Lower leg skin (tissue), 4 donors: ENCODE results near the gene SMPDL3B. TPM values are rescaled to one million over a fixed set of nuclear protein-coding genes. Genes with fewer than 3 reads are reported as not detected.
"Not testable (repeated sequence)": the region's sequence is repeated elsewhere in the genome, so short reads cannot be mapped to it uniquely, and the experiment has no call there.

ENCODE experiments used
- DNase-seq, 2 donors: peaks; one replicate each; pipeline ENCODE4 v3.0.0-alpha.2; 2019; ENCODE audit warnings: low spot score in 2 of 2
- H3K4me3 ChIP-seq: fragments of 200-600 bp; sonication (generic); 2 replicates; pipeline ENCODE4 v1.5.1; 2017; ENCODE audit warnings: mild to moderate bottlenecking, low read depth; ENCODE audit not compliant: poor library complexity, severe bottlenecking
- POLR2A ChIP-seq, 2 donors: fragments of 450-650 bp; IDR thresholded peaks; one replicate each; pipeline ENCODE4 v1.6.1; 2016 to 2017; ENCODE audit warnings: antibody characterized with exemption in 2 of 2, mild to moderate bottlenecking in 1 of 2, moderate library complexity in 1 of 2
- WGBS, 2 donors: methylation state at CpG; one replicate each; pipeline ENCODE4 v1.1.5; 2018; 5-methylcytosine and 5-hydroxymethylcytosine counted together
- intact Hi-C: fragments of 100-400 bp; cut with DNase I; formaldehyde crosslinking; loops from one replicate; pipeline ENCODE4 v1.15.0; 2023; ENCODE audit warnings: low total_unique reads
- total RNA-seq, 4 donors: library from RNA; depleted of rRNA; stranded (reverse); fragments of >200 nt; gene quantifications; one replicate each; pipeline ENCODE4 v1.1.0, GENCODE V29; 2016
- TF ChIP-seq, protein P1 (sequence below), 3 donors: fragments of 450-650 bp; IDR thresholded peaks; one replicate each; pipeline ENCODE4 v1.5.1; 2016; ENCODE audit warnings: antibody characterized with exemption in 3 of 3, mild to moderate bottlenecking in 3 of 3, moderate library complexity in 2 of 3

The SMPDL3B gene
- total RNA-seq, 4 donors from 2014 or later: 0.55 to 3.5 (median 2.1) TPM

DNA sequence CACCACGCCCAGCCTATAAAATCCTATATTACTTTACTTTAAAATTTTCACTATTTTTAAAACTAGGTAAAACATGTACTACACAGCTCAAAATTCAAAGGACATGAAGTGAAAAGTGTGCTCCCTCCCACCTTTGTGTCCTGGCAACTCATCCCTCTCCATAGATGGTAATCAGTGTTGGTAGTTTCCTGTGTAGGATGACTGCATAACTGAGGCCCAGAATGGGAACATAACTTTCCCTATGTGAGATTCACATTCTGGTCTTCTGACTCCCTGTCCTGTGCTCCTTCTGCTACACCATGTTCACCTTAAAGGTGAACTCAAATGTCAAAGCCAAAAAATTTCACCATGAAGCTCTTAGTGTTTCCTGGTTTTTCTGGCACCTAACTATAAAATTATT lies 64.3 kb downstream of the SMPDL3B start:
- no peak overlapping the region for H3K4me3 ChIP-seq
- 100% methylated on average over 1 of the region's 1 CpG for WGBS, 2 donors
- DNase-seq: no peak
- intact Hi-C loops: no loop called here
- TF ChIP-seq POLR2A (IDR thresholded peaks at IDR 0.05): no peak
- TF ChIP-seq, protein P1, sequence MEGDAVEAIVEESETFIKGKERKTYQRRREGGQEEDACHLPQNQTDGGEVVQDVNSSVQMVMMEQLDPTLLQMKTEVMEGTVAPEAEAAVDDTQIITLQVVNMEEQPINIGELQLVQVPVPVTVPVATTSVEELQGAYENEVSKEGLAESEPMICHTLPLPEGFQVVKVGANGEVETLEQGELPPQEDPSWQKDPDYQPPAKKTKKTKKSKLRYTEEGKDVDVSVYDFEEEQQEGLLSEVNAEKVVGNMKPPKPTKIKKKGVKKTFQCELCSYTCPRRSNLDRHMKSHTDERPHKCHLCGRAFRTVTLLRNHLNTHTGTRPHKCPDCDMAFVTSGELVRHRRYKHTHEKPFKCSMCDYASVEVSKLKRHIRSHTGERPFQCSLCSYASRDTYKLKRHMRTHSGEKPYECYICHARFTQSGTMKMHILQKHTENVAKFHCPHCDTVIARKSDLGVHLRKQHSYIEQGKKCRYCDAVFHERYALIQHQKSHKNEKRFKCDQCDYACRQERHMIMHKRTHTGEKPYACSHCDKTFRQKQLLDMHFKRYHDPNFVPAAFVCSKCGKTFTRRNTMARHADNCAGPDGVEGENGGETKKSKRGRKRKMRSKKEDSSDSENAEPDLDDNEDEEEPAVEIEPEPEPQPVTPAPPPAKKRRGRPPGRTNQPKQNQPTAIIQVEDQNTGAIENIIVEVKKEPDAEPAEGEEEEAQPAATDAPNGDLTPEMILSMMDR (IDR thresholded peaks at IDR 0.05): no peak

DNA sequence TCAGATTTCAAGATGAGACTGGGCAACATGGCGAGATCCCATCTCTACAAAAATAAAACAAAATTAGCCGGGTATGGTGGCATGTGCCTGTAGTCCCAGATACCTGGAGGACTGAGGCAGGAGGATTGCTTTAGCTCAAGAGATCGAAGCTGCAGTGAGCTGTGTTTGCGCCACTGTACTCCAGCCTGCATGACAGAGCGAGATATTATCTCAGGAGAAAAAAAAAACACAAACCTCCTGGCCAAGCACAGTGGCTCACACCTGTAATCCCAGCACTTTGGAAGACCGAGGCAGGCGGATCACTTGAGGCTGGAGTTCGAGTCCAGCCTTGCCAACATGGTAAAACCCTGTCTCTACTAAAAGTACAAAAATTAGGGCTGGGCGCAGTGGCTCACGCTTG lies 67.8 kb downstream of the SMPDL3B start:
- intact Hi-C loops: no loop called here
- no peak for DNase-seq
- WGBS, 2 donors: 96 to 97% methylated on average over 10 of the region's 10 CpGs
- H3K4me3 ChIP-seq: no peak overlapping the region
- no peak for TF ChIP-seq POLR2A (IDR thresholded peaks at IDR 0.05)
- TF ChIP-seq, protein P1 (IDR thresholded peaks at IDR 0.05): no peak

DNA sequence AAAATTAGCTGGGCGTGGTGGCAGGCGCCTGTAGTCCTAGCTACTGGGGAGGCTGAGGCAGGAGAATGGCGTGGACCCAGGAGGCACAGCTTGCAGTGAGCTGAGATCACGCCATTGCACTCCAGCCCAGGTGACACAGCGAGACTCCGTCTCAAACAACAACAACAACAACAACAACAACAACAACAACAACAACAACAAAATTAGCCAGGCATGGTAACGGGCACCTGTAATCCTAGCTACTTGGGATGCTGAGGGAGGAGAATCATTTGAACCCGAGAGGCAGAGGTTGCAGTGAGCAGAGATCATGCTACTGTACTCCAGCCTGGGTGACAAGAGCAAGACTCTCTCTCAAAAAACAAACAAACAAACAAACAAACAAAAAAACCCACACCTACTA lies 68.3 kb downstream of the SMPDL3B start:
- H3K4me3 ChIP-seq, DNase-seq, intact Hi-C loops: not testable (repeated sequence)
- 93 to 96% methylated on average over 8 of the region's 8 CpGs for WGBS, 2 donors

Other genes with a start within 250 kb of the SMPDL3B start
- gene FAM76A, start 209.0 kb upstream of the SMPDL3B start, total RNA-seq: 10 to 100 TPM in 3 of 4 donors, 1 to 10 TPM in 1; 9.0 to 17.0 (median 14.2) TPM
- 100 to 1,000 TPM in 1 of 4 donors, 10 to 100 TPM in 3; 58.7 to 115 (median 69.8) TPM for gene STX12, start 161.8 kb upstream of the SMPDL3B start, total RNA-seq
- gene PPP1R8, start 104.2 kb upstream of the SMPDL3B start, total RNA-seq: 10 to 100 TPM; 25.1 to 49.1 (median 42.0) TPM
- gene THEMIS2, start 62.5 kb upstream of the SMPDL3B start, total RNA-seq: 10 to 100 TPM in 2 of 4 donors, 1 to 10 TPM in 2; 5.1 to 12.6 (median 8.9) TPM
- 10 to 100 TPM; 24.9 to 35.8 (median 32.4) TPM for gene RPA2, start 20.4 kb upstream of the SMPDL3B start, total RNA-seq
- 1 to 10 TPM; 4.4 to 8.6 (median 6.4) TPM for gene XKR8, start 25.0 kb downstream of the SMPDL3B start, total RNA-seq
- 10 to 100 TPM; 14.9 to 20.1 (median 17.1) TPM for gene EYA3, start 153.6 kb downstream of the SMPDL3B start, total RNA-seq
- 10 to 100 TPM in 1 of 4 donors, 1 to 10 TPM in 3; 2.7 to 10.2 (median 6.8) TPM for gene PTAFR, start 241.7 kb downstream of the SMPDL3B start, total RNA-seq